Forelimb muscle (tissue), 1 donor: ENCODE data around the gene ST3GAL5. TPM values are rescaled to one million over a fixed set of nuclear protein-coding genes. Genes with fewer than 3 reads are reported as not detected.

Source experiments
- DNase-seq: peaks from one replicate; pipeline ENCODE4 v3.0.0-alpha.2; 2013; ENCODE audit warnings: low read depth
- polyA plus RNA-seq: library from polyadenylated mRNA; unstranded; fragments of 120-200 nt; gene quantifications from one replicate; pipeline ENCODE4 v1.2.1, GENCODE V29; 2013; ENCODE audit not compliant: insufficient read length

ST3GAL5 gene
- polyA plus RNA-seq, 1 donor = 32.8 TPM

DNA sequence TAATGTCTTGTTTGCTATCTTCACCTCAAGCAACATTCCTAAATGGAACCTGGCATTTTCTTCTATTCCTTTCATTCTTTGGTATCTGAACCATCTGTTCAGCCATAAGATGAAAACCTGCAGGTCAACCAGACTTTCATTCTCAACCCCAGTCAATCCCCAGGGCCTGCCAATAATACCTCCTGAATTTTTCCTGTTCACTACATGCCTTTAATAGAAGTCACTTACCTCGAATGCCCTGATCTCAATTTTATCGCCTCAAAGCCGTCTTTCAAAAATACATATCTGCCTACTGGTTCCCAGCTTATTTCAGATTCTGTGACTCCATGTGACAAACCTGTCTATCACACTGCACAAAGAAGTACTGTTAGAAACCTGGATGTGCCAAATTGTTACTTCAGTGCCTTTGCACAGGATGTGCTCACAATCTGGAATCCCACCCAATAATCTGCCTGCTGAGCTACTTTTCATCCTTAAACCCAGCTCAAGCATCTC, 22.6 kb downstream of the ST3GAL5 start:
- DNase-seq = no peak

DNA sequence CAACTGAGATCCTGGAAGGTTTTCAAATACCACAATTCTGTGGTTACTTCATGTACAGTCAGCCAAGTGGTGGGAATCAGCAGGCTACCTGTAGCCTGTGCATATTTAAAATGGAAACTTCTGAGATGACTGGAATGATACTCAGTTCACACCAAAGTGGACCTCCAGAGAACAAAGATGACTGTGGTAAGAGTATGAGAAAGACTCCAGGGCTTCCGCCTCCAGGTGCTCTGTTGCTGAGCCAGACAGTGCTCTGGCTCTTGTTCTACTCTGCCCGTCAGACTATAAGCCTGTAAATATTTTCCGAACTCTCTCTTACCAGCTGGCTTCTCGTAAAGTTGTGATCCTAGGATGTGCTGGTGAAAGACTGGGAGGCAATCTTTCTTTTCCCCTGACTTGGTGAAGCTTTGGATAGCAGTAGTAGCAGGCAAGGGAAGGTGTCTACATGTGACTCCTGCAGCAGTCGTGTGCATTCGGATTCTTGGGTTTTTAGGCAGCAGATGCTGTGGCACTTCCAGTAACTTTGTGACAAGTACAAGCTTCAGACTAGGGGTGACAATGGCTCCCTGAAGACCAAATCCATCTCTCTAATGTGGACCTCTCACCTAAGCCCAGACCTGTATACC, 23.1 kb downstream of the ST3GAL5 start:
- no peak for DNase-seq

DNA sequence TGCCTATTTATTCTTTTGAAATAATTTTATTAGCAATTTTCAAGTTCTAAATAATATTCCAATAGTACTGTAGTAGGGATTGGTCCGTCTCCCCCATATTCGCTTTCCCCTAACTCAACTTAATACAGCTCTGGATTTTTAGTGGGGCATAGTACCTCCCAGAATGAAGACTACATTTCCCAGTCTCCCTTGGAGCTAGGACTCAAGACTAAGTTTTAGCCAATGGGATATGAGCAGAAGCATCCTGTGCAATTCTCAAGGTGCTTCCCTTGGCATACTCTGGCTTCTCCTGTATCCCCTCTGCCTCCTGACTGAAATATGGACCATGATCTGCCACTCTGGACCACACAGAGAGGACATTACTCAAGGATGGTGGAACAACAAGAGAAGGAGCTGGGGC, 24.1 kb downstream of the ST3GAL5 start:
- DNase-seq = no peak

DNA sequence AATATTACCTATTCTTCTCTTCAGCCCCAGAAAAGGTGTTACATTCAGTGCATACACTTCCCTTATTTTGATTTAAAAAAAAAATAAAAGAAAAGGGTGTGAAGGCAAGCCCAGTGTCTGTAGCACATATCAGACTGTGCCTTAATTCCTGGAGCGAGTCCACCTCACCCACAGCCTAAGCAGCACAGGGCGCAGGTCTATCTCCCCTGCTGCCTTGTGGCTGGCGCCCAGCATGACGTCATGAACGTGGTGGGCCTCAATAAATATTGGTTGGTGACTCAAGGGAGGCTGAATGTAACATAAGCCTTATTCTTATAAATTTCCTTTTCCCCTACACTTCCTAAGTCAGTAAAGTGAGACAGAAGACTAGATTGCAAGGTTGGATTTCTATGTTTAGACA, 26.4 kb downstream of the ST3GAL5 start:
- no peak for DNase-seq

DNA sequence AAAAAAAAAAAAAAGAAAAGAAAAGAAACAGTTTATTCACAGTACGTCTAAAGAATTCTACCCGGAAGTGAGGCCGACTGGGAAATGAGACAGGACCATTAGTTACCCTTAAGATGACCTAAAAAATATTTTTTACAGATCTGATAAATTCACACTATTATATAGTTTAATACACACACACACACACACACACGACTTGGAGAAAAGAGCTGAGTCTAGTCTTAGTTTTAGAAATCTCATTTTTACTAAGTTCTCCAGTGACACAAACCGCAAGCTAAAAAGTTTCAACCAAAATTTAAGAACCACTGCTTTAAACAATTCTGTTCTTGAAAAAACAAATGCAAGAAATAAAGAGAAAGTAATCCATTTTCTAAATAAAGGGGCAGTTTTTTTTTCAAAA, 27.1 kb downstream of the ST3GAL5 start:
- no peak for DNase-seq

GRCh38 chr2:85861180-85861579, 27.6 kb downstream of the ST3GAL5 start:
- DNase-seq = no peak

- no peak for DNase-seq
Observed at GRCh38 chr2:85858841-85859240, 29.9 kb downstream of the ST3GAL5 start.

DNA sequence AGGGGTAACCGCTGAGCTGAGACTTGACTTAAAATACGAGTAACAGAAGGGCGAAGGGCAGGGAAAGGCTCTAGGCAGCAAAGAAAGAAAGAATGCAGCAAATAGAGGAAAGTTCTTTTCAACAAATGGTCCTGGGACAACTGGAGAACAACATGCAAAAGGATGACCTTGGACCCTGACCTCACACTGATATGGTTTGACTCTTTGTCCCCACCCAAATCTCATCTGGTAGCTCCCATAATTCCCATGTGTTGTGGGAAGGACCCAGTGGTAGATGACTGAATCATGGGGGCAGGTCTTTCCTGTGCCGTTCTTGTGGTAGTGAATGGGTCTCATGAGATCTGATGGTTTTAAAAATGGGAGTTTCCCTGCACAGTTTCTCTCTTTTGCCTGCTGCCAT, 33.9 kb downstream of the ST3GAL5 start:
- DNase-seq = no peak

DNA sequence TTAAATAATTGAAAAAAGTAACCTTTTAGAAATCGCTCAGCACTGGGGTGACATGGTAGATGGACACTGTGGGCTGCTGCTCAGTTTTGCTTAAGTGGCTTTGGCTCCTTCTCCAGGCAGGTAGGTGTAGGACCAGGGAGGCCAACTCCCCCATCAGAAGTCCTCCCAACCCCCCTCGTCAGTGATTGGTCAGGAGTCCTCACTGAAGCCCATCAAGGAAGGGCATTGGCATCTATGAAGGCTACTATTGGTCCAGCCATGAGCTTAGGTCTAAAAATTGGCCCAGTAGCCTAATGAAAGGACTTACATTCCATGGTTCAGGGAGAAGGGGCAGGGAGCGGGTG, 34.7 kb downstream of the ST3GAL5 start:
- no peak for DNase-seq

DNA sequence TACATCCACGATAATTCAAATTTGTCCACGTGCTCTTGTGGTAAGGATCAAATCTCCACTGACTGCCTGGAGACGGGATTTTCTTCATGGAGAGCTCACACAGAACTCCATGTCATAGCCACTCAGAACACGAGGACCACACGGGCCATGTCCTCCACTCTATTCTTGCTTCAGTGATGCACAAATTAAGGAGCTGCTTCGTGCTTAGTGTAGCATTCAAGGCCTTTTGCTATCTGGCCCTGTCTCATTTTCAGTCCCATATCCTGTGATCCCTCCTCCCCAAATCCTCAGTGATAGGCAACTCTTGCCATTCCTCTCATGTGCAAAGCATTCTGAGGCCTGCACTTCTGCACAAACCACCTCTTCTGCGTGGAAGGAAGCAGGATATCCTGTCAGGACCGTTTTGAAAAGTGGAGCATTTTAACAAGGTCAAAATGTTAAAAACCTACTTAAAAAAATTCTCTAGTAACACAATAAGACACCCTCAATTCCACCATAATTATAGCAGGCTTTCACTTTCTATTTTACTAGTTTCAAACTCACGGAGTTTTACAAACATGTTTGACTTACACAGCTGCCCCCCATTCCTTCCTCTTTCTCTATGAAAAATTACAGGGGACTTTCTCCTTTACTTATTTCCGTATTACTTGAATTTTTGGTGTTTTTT, 35.2 kb downstream of the ST3GAL5 start:
- DNase-seq = no peak

GRCh38 chr2:85852937-85853498, 35.8 kb downstream of the ST3GAL5 start:
- no peak for DNase-seq

GRCh38 chr2:85852152-85852840, 36.5 kb downstream of the ST3GAL5 start:
- DNase-seq = no peak

GRCh38 chr2:85851253-85852151, 37.3 kb downstream of the ST3GAL5 start:
- no peak for DNase-seq

DNA sequence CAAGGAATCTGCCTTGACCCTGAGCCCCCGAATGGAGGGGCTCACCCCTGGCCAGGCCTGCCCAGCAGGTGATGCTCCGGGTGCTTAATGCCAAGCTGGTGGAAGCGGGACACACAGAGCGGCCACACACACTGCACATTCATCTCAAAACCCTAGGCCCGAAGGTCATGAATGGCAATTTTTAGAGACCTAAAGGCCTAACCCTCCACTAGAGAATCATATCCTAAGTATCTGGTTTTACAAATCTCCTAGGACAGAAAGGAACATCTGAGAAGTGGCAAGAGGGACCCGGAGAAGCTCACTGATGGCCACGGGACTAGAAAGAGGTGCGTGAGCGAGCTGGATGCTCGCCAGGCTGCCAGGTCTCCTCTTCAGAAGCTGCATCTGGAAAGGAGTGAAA, 38.3 kb downstream of the ST3GAL5 start:
- no peak for DNase-seq

GRCh38 chr2:85847051-85847588, 41.7 kb downstream of the ST3GAL5 start:
- DNase-seq = no peak

DNA sequence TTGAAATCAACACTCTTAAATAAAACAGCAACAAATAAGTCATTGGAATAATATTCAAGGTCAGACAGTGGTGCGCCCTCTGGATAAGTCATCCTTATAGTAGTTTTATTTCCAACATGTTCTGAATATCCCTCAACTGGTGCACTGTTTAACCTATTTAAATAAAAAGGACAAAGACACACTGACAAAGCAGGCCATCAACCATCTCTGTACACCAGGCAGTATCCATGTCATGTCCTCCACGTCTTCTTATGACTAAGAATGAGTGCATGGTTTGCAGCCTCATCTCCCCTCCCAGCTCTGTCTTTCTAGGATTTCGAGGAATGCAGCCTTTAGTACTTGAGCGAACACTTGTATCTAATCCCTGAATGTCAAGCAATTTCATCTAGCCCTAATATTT, 42.4 kb downstream of the ST3GAL5 start:
- no peak for DNase-seq

- DNase-seq = no peak
Observed at GRCh38 chr2:85844486-85844885, 44.3 kb downstream of the ST3GAL5 start.

- no peak for DNase-seq
Observed at GRCh38 chr2:85843543-85843942, 45.2 kb downstream of the ST3GAL5 start.

DNA sequence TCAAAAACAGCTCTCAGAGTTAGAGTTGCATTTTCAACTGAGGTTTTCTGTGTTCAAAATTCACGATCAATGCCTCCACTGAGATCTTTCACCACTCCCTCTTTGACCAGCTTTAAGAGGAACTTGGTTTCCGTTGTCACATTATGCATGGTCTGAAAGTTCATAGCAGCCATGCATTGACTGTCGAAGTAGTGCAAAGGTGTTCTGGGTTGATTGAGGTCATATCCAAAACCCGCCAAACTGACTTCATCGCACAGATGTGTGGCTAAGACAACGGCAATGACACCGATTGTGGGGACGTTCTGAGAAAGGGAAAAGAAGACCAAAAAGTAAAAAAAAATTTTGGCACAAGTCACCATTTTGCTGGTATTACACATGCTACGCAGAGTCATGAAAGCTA, 48.7 kb downstream of the ST3GAL5 start:
- no peak for DNase-seq

GRCh38 chr2:85839461-85839860, 49.3 kb downstream of the ST3GAL5 start:
- DNase-seq = no peak

GRCh38 chr2:85838641-85839040, 50.1 kb downstream of the ST3GAL5 start:
- DNase-seq = no peak
